Stimulated activated CD4-positive, alpha-beta T cell treated with anti-CD3 and anti-CD28 coated beads, Interleukin-2, amount 100 ng/mL, for 24 hours (primary cell): ENCODE results near the gene SRRM2.

Experiments used
- DNase-seq, 2 donors: peaks; one replicate each; pipeline ENCODE4 v3.0.0-alpha.2; 2020

SRRM2 gene

DNA sequence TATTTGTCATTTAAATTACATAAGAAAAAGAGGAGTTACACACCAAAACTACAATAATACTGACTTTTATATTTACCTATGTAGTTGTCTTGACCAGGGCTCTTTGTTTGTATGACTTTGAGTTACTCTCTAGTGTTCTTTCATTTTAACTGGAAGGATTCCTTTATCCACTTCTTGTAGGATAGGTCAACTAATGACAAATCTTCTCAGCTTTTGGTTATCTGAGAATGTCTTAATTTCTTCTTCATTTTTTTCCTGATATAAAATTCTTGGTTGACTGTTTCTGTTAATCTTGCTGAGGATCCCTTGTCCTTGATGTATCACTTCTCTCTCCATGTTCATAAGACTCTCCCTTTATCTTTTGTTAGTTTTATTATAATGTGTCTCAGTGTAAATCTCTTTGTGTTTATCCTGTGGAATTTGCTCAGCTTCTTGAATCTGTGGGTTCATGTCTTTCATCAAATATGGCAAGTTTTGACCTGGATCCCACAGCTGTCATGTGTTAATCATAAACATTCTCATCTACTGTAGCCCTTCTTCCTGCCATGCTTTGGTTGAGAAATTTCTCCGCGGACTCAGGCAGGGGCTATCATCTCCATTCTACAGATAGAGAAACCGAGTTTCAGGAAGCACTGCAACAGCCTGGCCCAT, 51.2 kb downstream of the SRRM2 start:
- DNase-seq: no peak

DNA sequence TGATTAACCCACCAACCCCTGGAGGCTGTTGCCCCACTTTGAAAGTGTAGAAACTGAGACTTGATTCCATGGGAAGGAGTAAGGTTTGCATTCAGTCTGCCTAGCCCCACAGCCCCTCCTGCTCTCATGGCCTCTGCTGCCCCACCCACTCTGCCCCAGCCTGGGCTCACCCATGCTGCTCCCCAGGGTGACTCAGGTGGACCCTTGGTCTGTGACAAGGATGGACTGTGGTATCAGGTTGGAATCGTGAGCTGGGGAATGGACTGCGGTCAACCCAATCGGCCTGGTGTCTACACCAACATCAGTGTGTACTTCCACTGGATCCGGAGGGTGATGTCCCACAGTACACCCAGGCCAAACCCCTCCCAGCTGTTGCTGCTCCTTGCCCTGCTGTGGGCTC, 52.3 kb downstream of the SRRM2 start:
- DNase-seq: no peak

- no peak for DNase-seq
Measured at GRCh38 chr16:2806286-2806685, 53.8 kb downstream of the SRRM2 start.

GRCh38 chr16:2808181-2808580, 55.7 kb downstream of the SRRM2 start:
- DNase-seq: no peak

- no peak for DNase-seq
Measured at GRCh38 chr16:2809149-2809760, 56.8 kb downstream of the SRRM2 start.

DNA sequence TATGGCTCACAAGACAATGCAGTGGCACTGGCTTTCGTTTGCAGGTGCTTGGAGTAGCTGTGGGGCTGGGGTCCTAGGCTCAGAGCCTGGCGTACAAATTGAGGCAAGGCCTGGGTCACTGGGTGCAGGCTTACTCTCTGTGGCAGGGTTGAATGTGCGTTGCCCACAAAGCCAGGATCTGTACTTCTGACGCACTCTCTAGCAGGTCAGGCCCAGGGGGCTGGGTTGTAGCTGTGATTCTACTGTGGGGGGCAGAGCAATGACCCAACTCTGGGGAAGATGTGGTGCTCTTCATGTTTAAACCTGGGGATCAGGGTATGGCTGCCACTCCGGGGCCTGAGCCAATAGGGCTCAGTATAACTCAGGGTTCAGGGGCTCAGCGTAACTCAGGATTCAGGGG, 58.2 kb downstream of the SRRM2 start:
- no peak for DNase-seq

- no peak for DNase-seq
Measured at GRCh38 chr16:2811703-2812471, 59.4 kb downstream of the SRRM2 start.

- no peak for DNase-seq
Measured at GRCh38 chr16:2813771-2814221, 61.4 kb downstream of the SRRM2 start.

GRCh38 chr16:2814551-2815298, 62.3 kb downstream of the SRRM2 start:
- DNase-seq: no peak

GRCh38 chr16:2815299-2815771, 62.9 kb downstream of the SRRM2 start:
- DNase-seq: no peak

GRCh38 chr16:2816751-2817339, 64.4 kb downstream of the SRRM2 start, which contains the start of gene PRSS21:
PRSS21 (plus strand) TSS chr16:2817237; CDS start chr16:2817269, 32 bp downstream.
- DNase-seq: peak in 1 of 2 donors; percentile 42

DNA sequence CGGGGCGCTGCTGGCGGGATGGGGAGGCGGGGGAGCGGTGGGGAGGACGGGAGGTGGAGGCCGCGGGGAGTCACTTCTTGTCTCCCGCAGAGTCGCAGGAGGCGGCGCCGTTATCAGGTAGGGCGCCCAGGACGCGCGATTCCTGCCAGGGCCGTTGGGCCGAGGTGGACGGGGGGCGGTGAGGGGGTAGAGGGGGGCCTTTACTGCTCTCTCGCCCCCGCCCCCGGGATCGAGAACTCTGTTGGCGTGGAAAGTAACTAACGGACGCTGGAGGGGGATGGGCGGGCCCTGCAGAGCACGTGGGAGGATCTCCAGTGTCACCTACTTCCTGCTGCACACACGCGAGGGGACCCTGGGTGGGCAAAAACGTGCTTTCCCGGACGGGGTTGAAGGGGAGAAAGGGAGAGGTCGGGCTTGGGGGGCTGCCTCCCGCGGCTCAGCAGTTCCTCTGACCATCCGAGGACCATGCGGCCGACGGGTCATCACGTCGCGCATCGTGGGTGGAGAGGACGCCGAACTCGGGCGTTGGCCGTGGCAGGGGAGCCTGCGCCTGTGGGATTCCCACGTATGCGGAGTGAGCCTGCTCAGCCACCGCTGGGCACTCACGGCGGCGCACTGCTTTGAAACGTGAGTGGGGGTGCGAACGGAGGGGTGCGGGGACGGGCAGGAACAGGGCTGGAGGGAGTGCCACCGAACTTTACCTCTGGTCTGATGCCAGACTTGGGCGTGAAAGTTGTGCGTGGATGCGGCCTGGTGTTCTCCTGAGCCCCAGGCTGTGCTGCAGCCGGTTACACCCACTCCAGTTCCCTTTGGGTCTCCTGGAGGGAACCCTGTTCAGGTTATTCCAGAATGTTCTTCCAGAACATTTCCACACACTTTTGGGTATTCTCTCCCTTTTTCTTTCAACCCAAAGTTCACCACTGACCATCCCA, 65.2 kb downstream of the SRRM2 start:
- DNase-seq: peak in 1 of 2 donors; percentile 34

GRCh38 chr16:2818272-2818876, 65.9 kb downstream of the SRRM2 start:
- no peak for DNase-seq

DNA sequence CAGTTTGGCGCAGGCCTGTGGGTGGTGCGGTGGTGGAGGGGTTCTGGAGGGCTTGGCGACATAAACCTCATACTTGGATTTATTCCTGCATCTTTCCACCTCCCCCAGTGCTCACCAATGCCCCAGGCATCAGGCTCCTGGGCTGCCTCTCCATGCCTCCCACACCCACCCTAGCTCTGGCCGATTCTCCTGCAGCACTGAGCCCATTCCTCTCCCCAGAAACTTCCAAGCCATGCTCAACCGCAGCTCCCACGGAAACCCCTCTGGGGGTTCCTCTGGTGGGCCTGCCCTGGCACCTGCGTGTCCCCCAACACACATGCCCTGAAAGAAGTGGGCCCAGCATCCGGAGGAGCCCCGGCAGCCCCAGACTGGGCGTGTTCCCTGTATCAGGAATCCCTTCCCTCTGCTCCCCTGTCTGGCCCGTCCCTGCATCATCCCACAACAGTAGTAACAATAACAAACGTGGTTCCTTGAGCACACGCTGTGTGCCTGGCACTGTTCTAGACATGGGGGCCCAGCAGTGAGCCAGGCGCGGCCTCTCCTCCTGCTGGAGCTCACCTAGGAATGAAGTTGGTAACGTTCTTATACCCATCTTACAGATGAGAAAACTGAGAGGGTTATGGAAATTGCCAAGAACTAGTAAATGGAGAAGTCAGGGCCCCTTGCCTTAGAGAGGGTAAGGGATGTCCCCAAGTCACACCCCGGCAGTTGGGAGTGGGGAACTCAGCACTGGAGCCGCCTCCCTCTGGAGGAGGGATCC, 66.9 kb downstream of the SRRM2 start:
- no peak for DNase-seq

GRCh38 chr16:2819939-2820835, 67.7 kb downstream of the SRRM2 start:
- no peak for DNase-seq
